GM19351 (cell line): ENCODE data around the gene EFL1.
"Not testable (repeated sequence)": the region's sequence is repeated elsewhere in the genome, so short reads cannot be mapped to it uniquely, and the experiment has no call there.

Source experiments
- ATAC-seq: cut with Tn5 transposase; IDR thresholded peaks from one replicate; pipeline ENCODE4 v1.9.1; 2021; ENCODE audit warnings: mild to moderate bottlenecking, moderate library complexity; ENCODE audit not compliant: unreplicated experiment

EFL1 gene

DNA sequence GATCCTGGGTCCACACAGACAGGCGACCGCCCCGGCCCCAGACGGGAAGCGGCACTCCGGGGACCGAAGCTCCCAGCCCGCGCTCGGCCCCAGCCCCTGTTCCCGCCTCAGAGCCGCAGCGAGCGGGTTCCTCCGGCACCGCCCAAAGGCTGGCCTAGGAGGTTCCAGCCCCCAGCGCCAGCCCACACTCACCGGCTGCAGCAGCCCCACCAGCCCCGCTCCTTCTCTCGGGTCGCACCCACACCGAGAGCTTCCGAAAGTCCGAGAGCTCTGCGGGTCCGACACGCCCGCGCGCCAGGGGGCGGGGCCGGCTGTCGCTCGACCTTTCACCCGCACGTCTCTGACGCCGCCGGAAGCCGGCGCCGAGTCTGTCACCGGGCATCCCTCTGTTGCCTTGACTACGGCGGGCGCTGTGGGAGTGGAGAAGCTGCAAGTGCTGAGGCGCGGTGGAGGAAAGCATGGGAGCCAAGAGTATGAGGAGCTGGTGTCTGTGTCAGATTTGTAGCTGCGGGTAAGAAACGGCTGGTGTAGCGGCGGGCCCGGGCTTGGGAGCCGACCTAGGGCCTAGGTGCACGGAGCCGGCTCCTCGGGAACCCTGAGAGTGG lies at the start of gene EFL1, which contains the start of gene SAXO2:
Gene EFL1, minus strand, starts transcription at position 313 of the 605 bp plus-strand sequence. CDS start 956 bp downstream, outside the sequence.
Gene SAXO2, plus strand, starts transcription at position 397 of the 605 bp plus-strand sequence. Its CDS starts 62 bp downstream, at position 459.
- peak; percentile 95 for ATAC-seq

DNA sequence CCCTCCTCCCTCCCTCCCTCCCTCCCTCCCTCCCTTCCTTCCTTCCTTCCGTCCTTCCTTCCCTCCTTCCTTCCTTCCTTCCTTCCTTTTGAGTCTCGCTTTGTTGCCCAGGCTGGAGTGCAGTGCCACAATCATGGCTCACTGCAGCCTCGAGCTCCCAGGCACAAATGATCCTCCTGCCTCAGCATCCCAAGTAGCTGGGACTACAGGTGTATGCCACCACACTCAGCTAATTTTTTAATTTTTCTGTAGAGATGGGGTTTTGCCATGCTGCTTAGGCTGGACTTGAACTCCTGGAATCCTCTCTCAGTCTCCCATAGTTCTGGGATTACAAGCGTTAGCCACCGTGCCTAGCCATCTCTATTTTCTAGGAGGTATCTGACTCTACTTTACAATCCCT lies 48.8 kb upstream of the EFL1 start:
- not testable (repeated sequence) for ATAC-seq

DNA sequence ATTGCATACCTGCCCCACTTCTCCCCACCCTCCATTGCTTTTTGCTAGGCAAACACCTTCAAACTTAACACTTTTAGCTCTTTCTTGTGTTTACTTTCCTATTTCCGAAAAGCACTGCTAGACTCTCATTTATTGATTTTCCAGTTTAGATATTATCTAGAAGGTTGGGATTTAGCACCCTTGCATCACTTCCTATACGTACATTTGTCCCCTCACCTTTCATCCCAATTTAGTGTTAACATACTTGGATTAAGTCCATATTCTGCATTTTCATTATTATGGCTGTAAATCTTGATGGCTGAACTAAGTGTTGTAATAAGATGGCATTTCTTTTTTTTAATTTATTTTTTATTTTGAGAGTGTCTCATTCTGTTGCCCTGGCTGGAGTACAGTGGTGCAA lies 47.3 kb upstream of the EFL1 start:
- ATAC-seq, result no peak

DNA sequence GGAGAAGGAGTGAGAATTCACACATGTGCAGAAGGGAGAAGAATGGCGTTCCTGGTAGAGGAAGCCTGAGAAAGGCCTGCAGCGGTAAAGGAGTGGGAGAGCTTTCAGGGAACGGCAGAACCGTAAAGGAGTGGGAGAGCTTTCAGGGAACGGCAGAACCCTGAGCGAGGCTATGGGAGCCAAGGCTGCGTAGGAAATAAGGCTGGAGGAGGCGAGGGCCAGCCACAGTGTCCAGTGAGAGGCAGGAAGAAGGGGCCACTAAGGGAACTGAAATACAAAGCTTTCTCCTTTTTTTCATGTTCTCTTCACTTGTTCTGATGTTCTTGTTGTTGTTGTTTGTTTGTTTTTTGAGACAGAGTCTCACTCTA lies 45.2 kb upstream of the EFL1 start:
- ATAC-seq, result no peak

DNA sequence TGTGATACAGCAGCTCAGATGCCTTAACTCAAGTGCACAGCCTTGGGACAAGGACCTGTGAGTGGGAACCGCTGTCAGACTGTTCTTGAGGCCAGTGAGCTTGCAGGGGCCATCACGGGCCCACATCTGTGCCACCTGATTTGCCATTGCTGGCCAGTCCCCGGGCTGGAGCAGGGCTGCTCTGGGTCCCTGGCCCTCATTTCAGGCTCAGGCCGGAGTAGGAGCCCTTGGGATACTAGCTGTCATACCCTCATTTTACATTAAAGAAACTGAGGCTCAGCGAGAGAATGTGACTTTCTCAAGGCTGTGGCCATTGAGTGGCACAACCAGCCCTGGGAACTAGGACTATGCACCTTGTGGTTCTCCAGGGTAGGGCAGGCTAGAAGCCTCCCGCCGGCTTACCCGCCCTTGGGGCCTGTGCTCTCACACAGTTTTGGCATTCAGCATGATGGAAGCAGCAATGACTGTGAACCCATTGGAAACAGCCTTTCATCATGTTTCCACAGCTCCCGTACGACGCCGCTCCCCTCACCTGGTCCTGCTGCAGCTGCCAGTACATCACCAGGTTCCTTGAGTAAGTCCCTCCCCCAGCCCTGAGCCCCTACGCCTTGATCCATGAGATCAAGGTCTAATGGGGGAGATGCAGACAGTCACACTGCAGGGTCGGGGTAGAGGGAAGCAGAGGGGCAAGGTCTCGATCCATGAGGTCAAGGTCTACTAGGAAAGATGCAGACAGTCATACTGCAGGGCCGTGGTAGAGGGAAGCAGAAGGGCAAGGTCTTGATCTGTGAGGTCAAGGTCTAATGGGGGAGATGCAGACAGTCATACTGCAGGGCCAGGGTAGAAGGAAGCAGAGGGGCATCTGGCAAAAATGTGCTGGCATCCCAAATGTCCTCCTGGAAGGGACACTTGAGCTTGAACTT lies 44.5 kb upstream of the EFL1 start:
- ATAC-seq, result no peak

DNA sequence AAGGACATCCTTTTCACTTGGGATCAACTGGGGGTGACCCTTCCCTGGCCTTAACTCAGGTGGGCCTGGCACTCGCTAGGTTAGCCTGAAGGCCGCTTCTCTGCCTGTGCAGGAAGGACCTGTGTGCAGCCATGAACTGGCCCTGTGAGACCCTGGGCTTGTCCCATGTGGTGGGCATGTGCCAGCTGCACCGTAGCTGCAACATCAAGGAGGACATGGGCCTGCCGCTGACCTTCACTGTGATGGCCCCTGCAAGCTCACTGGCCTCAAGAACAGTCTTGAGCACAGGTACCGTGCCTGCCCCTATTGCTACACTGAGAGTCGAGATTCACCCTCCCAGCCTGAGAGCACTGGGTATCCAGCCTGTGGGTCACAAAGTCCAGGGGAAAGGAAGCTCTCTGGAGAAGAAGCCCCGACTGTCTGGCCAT lies 43.1 kb upstream of the EFL1 start:
- no peak for ATAC-seq

DNA sequence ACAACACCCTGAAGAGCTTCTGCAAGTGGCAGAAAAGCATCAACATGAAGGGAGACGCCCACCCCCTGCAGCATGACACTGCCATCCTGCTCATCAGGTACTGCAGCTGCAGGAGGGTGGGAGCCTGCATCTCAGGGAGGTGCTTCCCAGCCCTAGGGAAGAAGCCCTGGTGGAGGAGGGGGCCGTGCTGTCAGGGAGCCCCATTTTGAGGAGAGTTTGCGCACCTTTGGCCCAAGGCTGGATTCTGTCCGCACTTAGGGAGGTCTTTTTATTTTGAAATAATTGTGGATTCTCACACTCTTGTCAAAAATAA lies 42.2 kb upstream of the EFL1 start:
- no peak for ATAC-seq

DNA sequence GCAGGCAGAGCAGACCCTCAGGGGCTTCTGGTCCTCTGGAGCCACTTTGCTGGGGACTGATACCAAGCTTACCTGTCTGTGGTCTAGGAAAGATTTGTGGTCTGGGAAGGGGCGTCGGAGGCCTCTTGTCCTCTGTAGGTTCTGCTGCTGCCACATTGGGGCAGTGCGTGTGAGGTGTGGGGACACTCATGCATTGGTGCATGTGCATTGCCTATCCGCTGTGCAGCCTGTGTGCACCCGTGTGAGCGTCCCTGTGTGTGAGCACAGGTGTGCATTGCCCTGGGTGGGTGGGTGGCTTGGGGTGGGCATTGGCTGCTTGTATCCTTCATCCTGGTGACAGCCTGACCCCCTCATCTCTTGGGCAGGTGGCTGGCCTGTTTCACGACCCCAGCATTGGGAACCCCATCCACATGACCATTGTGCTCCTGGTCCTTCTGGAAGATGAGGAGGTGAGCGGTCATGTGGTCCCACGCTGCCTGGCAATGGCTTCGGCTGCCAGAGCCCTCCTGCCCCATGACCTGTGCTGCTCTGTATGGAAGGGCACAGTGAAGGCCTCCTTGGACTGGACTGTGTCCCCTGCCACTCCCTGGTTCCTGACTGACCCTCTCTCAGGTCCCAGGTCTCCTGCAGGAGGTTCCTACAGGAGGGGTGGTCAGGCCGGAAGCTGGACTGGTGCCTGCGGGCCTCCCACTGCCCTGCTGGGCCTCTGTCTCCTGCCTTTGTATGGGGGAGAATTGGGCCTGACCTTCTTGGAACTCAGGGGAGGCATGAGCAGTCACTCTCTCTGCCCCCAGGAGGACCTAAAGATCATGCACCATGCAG lies 41.6 kb upstream of the EFL1 start:
- no peak for ATAC-seq

DNA sequence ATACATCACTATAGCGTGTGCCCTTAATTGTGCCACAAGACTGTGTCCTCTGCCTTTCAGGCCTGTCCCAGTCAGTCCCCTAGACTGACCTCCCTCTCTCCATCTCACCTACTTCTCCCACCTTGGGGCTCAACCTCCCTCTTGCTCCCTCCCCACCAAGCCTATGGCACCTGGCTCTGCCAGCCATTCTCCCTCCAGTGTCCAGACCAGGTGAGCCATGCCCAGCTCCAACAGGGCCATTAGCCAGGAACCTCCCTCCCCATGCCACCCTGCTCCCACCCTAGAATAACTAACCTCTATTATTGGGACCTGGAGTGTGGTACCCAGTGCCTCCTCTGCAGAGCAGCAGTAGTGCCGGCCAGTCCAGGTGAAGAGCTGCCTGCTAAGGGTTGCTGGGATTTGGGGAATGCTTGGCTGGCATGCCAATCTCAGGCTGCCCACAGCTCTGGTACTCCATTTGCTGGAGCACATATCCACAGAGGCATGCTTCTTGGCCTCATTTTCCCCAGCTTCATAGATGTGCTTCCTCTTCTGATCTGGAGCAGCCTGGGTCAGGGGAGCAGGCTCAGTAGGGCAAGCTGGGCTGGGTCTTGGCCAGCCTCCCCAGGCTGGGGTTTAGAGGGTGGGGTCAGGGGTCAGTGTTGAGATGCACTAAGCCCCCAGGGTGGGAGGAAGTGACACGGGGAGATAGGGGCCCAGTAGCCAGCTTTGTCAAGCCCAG lies 38.9 kb upstream of the EFL1 start:
- ATAC-seq, result no peak

DNA sequence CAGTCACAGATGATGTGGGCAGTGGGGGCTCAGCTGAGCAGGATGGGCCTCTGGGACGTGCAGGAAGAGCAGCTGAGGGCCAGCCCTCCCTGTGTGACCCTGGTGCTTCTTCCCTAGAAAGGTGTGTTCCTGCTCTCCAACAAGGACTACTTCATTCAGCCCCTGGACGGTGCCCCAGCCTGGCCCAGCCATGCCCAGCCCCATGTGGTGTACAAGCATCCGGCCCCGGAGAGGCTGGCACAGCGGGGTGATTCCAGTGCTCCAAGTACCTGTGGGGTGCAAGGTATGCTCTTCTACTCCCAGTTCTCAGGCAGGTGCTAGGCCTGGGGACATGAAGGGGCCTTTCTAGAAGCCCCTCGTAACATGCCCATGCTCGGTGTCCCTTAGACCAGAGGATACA lies 38.3 kb upstream of the EFL1 start:
- ATAC-seq, result no peak

DNA sequence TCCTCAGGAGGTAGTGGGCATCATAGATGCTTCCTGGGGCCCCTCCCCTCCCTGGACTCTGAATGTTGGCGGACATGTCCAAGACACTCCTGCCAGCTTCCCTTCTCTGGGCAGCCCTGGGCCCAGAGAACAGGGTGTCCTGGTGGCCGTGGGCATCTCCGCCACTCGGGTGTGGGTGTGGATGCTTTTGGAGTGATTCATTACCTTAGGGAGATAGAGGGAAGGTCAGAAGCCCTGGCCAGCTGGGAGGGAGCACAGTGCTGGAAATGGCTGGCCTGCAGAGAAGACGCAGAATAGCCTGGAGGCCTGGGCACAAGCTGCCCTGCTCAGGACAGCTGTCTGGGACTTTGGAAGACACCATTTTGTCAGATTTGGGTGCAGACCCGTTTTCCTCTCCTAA lies 37.8 kb upstream of the EFL1 start:
- not testable (repeated sequence) for ATAC-seq

DNA sequence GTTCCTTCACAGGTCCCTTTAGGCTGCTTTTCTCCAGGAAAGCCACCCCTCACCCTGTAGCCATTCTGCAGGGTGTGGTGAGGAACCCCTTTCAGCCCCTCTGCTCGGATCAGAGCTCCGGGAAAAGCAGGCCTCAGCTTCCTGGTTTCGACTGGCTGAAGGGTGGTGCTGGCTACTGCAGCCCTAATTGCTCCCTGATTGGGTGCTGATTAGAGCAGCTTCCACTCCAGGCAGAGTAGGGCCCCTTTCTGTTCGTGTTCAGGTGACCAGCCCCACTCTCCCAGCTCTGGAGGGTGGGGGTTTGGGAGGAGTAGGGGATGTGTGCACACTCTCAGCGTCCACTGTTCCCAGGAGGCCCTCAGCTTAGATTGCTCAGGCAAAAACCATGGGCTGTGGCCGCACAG lies 37.0 kb upstream of the EFL1 start:
- not testable (repeated sequence) for ATAC-seq

DNA sequence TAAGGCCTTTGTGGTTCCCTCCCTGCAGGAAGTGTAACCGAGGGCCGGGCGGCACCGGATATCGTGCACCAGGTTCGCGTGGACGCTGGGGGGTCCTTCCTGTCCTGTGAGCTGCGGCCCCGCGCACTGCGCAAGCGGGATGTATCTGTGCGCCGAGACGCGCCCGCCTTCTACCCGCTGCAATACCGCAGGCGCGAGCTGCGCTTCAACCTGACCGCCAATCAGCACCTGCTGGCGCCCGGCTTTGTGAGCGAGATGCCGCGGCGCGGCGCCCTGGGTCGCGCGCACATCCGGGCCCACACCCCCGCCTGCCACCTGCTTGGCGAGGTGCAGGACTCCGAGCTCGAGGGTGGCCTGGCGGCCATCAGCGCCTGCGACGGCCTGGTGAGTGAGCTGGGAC lies 36.0 kb upstream of the EFL1 start:
- ATAC-seq, result no peak

DNA sequence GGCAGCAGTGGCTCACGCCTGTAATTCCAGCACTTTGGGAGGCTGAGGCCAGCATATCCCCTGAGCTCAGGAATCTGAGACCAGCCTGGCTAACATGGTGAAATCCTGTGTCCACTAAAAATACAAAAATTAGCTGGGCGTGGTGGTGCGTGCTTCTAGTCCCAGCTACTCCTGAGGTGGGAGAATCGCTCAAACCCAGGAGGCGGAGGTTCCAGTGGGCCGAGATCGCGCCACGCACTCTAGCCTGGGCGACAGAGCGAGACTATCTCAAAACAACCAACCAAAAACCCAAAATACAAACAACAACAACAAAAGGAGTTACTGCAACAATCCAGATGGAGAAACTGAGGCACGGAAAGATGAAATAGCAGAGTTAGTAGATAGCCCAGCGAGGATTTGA lies 35.5 kb upstream of the EFL1 start:
- no peak for ATAC-seq

DNA sequence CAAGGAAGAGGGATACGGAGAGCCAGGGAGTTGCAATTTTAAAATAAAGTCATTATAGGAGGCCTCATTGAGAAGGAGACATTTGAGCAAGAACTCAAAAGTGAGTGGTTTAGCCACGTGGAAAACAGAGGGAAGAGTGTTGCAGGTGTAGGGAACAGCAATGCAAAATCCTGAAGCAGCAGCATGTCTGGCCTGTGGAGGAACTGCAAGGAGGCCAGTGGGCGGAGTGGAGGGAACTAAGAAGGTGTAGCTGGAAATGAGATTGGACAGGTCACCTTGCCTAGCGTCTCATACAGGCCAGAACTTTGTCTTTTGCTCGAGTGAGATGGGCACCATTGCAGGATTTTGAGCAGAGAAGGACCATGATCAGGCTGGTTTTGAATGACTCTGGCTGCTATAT lies 35.0 kb upstream of the EFL1 start:
- no peak for ATAC-seq

DNA sequence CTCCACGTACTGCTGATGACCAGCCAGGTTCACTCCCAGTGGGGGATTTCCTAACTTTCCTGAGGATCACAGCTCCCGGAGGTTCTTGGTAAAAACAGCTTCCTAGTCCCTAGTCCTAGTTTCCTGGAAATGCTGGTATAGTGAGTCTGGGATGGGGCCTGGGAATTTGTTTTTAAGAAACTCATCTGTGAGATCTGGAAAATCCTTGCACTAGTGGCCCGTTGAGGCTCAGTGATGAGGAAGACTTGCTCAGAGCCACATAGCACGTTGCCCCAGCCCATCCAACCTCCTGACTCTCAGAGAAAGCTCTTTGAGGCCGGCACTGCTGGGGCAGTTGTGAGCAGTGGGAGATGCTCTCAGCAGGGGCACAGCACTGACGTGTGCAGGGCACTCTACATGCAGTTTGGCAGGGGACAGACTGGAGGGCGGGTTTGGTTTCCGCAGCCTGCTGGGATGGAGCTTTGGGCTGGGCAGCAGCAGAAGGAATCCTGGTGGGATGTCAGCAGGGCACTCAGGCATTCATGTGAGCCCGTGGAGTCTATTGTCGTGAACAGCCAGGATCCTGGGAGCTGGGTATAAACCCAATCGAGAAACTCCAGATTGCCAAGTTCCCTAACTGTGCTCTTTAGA lies 31.6 kb upstream of the EFL1 start:
- no peak for ATAC-seq

DNA sequence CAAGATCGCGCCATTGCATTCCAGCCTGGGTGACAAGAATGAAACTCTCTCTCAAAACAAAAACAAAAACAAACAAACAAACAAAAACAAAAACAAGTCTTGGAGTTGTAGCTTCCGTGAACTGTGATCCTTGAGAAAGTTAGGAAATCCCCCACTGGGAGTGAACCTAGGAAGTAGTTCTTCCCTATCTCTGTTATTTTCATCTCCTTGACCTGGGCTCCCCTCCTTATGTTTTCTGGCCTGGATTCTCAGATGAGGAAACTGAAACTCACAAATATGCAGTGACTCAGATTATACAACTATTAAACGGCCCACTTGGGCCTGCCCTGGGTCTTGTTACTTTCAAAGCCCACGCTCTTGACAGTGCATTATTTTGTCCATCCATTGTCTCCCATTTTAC lies 29.7 kb upstream of the EFL1 start:
- no peak for ATAC-seq

DNA sequence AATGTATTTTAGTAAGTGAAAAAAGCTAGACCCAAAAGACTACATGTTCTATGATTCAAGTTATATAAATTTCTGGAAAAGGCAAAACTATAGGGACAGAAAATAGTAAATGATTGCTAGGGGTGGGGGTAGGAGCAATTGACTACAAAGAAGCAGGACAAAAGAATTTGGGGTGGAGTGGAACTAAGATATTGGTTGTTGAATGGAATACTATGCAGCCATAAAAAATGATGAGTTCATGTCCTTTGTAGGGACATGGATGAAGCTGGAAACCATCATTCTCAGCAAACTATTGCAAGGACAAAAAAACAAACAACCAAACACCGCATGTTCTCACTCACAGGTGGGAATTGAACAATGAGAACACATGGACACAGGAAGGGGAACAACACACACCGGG lies 25.7 kb upstream of the EFL1 start:
- ATAC-seq, result not testable (repeated sequence)

DNA sequence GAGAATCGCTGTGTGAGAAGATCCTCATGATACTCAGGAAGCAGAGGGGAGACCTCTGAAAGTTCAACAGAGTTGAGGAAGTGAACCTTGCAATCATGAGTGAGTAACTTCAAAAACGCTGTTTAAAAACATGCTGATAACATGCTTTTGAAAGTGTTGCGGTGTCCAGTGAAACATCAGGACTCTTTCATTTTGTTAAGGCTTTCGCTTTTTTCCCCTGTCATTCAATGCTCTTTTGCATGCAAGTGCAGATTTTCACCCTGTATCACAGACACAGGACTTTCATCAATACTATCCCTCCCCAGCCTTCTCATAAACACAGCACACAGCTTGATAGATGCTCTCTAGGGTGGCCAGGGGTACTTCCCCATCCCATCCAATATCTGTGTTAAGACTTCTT lies 23.9 kb upstream of the EFL1 start:
- ATAC-seq, result peak; percentile 93

DNA sequence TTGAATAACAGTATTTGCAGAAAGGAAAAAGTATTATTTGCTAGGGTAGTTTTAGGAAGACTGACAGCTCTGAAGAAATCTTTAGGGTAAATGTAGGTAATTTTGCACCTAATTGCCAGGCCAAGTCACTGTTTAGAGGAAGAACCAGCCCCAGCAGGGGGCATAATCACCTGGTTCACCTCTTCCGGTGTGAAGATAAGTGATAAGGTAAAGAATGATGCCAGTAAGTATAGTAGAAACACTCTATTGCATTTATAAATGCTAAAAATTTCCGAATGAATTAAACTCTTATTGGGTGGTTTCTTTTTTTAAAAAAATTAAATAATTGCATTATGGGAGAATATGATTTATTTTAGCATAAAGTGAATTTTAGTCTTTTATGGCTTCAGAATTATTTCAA lies 21.8 kb upstream of the EFL1 start:
- ATAC-seq, result not testable (repeated sequence)
